SH-SY5Y (cell line): ENCODE data around the gene NELFB.

Experiments
- GATA2 ChIP-seq: IDR thresholded peaks from 2 replicates; pipeline ENCODE4 v1.6.1; 2011; ENCODE audit warnings: mild to moderate bottlenecking, low read depth, low read length
- GATA3 ChIP-seq: IDR thresholded peaks from 2 replicates; pipeline ENCODE4 v1.6.1; 2011; ENCODE audit warnings: low read depth, mild to moderate bottlenecking, low read length, moderate library complexity

DNA sequence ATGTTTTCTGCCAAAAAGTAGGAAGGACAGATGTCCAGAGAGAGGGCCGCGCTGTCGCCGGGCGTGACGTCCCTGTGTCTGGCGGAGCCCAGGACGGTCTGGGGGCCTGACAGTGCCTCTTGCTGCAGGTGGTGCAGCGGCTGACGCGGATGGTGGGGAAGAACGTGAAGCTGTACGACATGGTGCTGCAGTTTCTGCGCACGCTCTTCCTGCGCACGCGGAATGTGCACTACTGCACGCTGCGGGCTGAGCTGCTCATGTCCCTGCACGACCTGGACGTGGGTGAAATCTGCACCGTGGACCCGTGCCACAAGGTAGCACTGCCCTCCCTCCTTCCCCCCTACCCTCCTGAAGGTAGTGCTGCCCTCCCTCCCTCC lies 7.8 kb downstream of the NELFB start:
- TF ChIP-seq GATA2, result no peak
- no peak for TF ChIP-seq GATA3
